GM19240 (cell line): ENCODE measurements around the gene FGF22.
"Not testable (repeated sequence)": the region's sequence is repeated elsewhere in the genome, so short reads cannot be mapped to it uniquely, and the experiment has no call there.

Source experiments
- DNase-seq: peaks from one replicate; pipeline ENCODE4 v3.0.0; 2011; ENCODE audit warnings: low spot score; ENCODE audit not compliant: insufficient read length

FGF22 gene

GRCh38 chr19:621819-622218 lies 17.9 kb upstream of the FGF22 start:
- DNase-seq = no peak

GRCh38 chr19:622666-623065 lies 17.0 kb upstream of the FGF22 start:
- DNase-seq = no peak

- DNase-seq = no peak
Measured at GRCh38 chr19:623175-623916, 16.3 kb upstream of the FGF22 start.

GRCh38 chr19:623974-624373 lies 15.7 kb upstream of the FGF22 start:
- DNase-seq = no peak

- DNase-seq = no peak
Measured at GRCh38 chr19:624433-625109, 15.1 kb upstream of the FGF22 start.

GRCh38 chr19:625257-625656 lies 14.4 kb upstream of the FGF22 start:
- no peak for DNase-seq

GRCh38 chr19:626566-626965 lies 13.1 kb upstream of the FGF22 start:
- DNase-seq = not testable (repeated sequence)

- DNase-seq = no peak
Measured at GRCh38 chr19:628168-628567, 11.5 kb upstream of the FGF22 start.

GRCh38 chr19:629515-629914 lies 10.2 kb upstream of the FGF22 start:
- not testable (repeated sequence) for DNase-seq

GRCh38 chr19:629961-630714 lies 9.5 kb upstream of the FGF22 start:
- no peak for DNase-seq

- DNase-seq = peak; percentile 85
Measured at GRCh38 chr19:632579-633067, 7.1 kb upstream of the FGF22 start.

- DNase-seq = peak; percentile 100
Measured at GRCh38 chr19:633068-633785, 6.5 kb upstream of the FGF22 start, which contains the start of gene POLRMT. Gene POLRMT, minus strand, starts transcription at chr19:633537. Its CDS starts 25 bp downstream, at chr19:633512.

GRCh38 chr19:633786-634639 lies 5.7 kb upstream of the FGF22 start:
- DNase-seq = no peak

- DNase-seq = no peak
Measured at GRCh38 chr19:634975-635652, 4.6 kb upstream of the FGF22 start.

- DNase-seq = no peak
Measured at GRCh38 chr19:638906-639252, 800 bp upstream of the FGF22 start.

- no peak for DNase-seq
Measured at GRCh38 chr19:640161-640558, 481 bp downstream of the FGF22 start.

- DNase-seq = no peak
Measured at GRCh38 chr19:640606-641189, 1.0 kb downstream of the FGF22 start.

- no peak for DNase-seq
Measured at GRCh38 chr19:641702-642101, 2.0 kb downstream of the FGF22 start.
